Kidney (tissue), 14 donors: ENCODE results near the gene SMAD3. TPM values are rescaled to one million over a fixed set of nuclear protein-coding genes. Genes with fewer than 3 reads are reported as not detected.

Source experiments
- DNase-seq, 5 donors: peaks; one replicate each; pipeline ENCODE4 v3.0.0-alpha.2; 2013 to 2020
- FAIRE-seq: peaks from 2 replicates; lab custom pipeline; 2012; peaks lifted over from hg19 to GRCh38; lab: Jason Lieb, UNC
- H3K27ac ChIP-seq, 2 donors: one replicate each; pipeline ENCODE4 v1.7.0; 2013; ENCODE audit warnings: low read depth in 2 of 2, low read length in 2 of 2, inconsistent platforms in 1 of 2
- H3K27me3 ChIP-seq: one replicate; pipeline ENCODE4 v1.7.1; 2013; ENCODE audit warnings: low read length, inconsistent platforms; ENCODE audit not compliant: control insufficient read depth, insufficient read depth
- H3K36me3 ChIP-seq, 3 donors: one replicate each; pipeline versions ENCODE4 v1.7.0 to v1.7.1; 2013; ENCODE audit warnings: low read length in 3 of 3, control low read depth in 1 of 3, inconsistent platforms in 1 of 3; ENCODE audit not compliant: insufficient read depth in 3 of 3, control insufficient read depth in 2 of 3
- H3K4me1 ChIP-seq, 3 donors: one replicate each; pipeline versions ENCODE4 v1.7.0 to v1.7.1; 2013; ENCODE audit warnings: low read length in 3 of 3, inconsistent platforms in 1 of 3, low read depth in 1 of 3; ENCODE audit not compliant: control insufficient read depth in 2 of 3, insufficient read depth in 2 of 3
- H3K4me3 ChIP-seq, 3 donors: one replicate each; pipeline versions ENCODE4 v1.7.0 to v1.8.1; 2013; ENCODE audit warnings: low read length in 3 of 3, control low read depth in 1 of 3, inconsistent platforms in 1 of 3
- H3K9ac ChIP-seq, 3 donors: one replicate each; pipeline versions ENCODE4 v1.7.0 to v1.7.1; 2013; ENCODE audit warnings: low read length in 3 of 3, control low read depth in 1 of 3, inconsistent platforms in 1 of 3
- H3K9me3 ChIP-seq, 3 donors: one replicate each; pipeline versions ENCODE4 v1.7.0 to v1.7.1; 2013; ENCODE audit warnings: low read length in 3 of 3, control low read depth in 1 of 3, inconsistent platforms in 1 of 3; ENCODE audit not compliant: control insufficient read depth in 2 of 3, insufficient read depth in 1 of 3
- CTCF ChIP-seq: IDR thresholded peaks from 3 replicates; pipeline ENCODE4 v1.5.1; 2012; ENCODE audit warnings: mild to moderate bottlenecking, moderate library complexity, borderline replicate concordance; ENCODE audit not compliant: insufficient read depth; ENCODE audit errors: extremely low read depth
- intact Hi-C: fragments of 100-400 bp; cut with DNase I; formaldehyde crosslinking; loops from one replicate; pipeline ENCODE4 v1.11.1; 2022
- polyA plus RNA-seq: library from polyadenylated mRNA; stranded (reverse); fragments of 350-450 nt; fragmentation: Illumina TruSeq; extraction: RNeasy Lipid Tissue Mini Kit (QIAGEN cat#74804); gene quantifications from one replicate; pipeline ENCODE4 v1.2.3, GENCODE V29; 2014; ENCODE audit warnings: low read depth, low replicate concordance; ENCODE audit not compliant: insufficient read depth
- total RNA-seq: library from RNA; stranded (reverse); fragmentation: NEBNext Ultra II Directional; extraction: Animal tissue kit (Norgen Biotek cat#: 25700); gene quantifications from one replicate; pipeline ENCODE4 v1.2.1, GENCODE V29; 2021
- donor health status: control.
- donor health status: control.
- donor health status: control.
- donor health status: control.
- donor health status: control.
- donor health status: DM: yes; HTN: yes; CAD: no.
- donor health status: Normal renal cell carcinoma (clear cell type).

The SMAD3 gene
- total and polyA plus RNA-seq, 2 donors from 2014 or later: 10.1 to 58.2 TPM

- TF ChIP-seq CTCF: no peak
- Histone ChIP-seq H3K9me3 (no peaks in the 10 kb centered on the region), H3K36me3 (no peaks in the 10 kb centered on the region), H3K27ac (no peak overlapping the region), H3K4me3 (no peak overlapping the region), H3K27me3 (no peaks in the 10 kb centered on the region), H3K9ac (no peak overlapping the region), H3K4me1 (peaks cover 0 to 12% (median 12%) of the 10 kb centered on the region in 3 donors)
- FAIRE-seq (no peak), DNase-seq (no peak)
- intact Hi-C loops: no loop called here
Observed at GRCh38 chr15:67036775-67037555, 28.4 kb upstream of the SMAD3 start.

GRCh38 chr15:67037694-67038093 is 27.7 kb upstream of the SMAD3 start:
- FAIRE-seq: no peak
- TF ChIP-seq CTCF: no peak
- intact Hi-C loops: no loop called here
- H3K36me3 ChIP-seq: no peaks in the 10 kb centered on the region
- H3K4me3 ChIP-seq: no peak overlapping the region
- DNase-seq: no peak
- H3K4me1 ChIP-seq: peaks cover 0 to 18% (median 16%) of the 10 kb centered on the region in 3 donors
- H3K9ac ChIP-seq: no peak overlapping the region
- H3K27me3 ChIP-seq: no peaks in the 10 kb centered on the region
- no peak overlapping the region for H3K27ac ChIP-seq
- no peaks in the 10 kb centered on the region for H3K9me3 ChIP-seq

- DNase-seq (no peak), FAIRE-seq (no peak)
- Histone ChIP-seq H3K9ac (no peak overlapping the region), H3K36me3 (no peaks in the 10 kb centered on the region), H3K27ac (no peak overlapping the region), H3K4me1 (peaks cover 0 to 19% (median 8%) of the 10 kb centered on the region in 3 donors), H3K9me3 (no peaks in the 10 kb centered on the region), H3K4me3 (no peak overlapping the region), H3K27me3 (no peaks in the 10 kb centered on the region)
- no peak for TF ChIP-seq CTCF
- intact Hi-C loops: no loop called here
Observed at GRCh38 chr15:67038736-67039135, 26.7 kb upstream of the SMAD3 start.
